Measurements from ENCODE around the gene DTNB.

- TF ChIP-seq GATA2 (IDR thresholded peaks at IDR 0.05; ENCODE audit: low read depth, low read length) (peak; percentile 100), GATA3 (IDR thresholded peaks at IDR 0.05; ENCODE audit: low read depth, low read length) (peak; percentile 97)
These were observed 124.8 kb downstream of the DTNB start for GRCh38 chr2:25548601-25549000.
